GM18868 (cell line): ENCODE measurements around the gene NFATC2.
A peak's percentile ranks its signal among the peaks of the same experiment; 100 is the strongest.

ENCODE experiments used
- ATAC-seq: cut with Tn5 transposase; IDR thresholded peaks from one replicate; pipeline ENCODE4 v1.9.1; 2021; ENCODE audit warnings: mild to moderate bottlenecking, moderate library complexity; ENCODE audit not compliant: unreplicated experiment

Gene NFATC2

GRCh38 chr20:51399006-51399890 lies 143.3 kb downstream of the NFATC2 start:
- no peak for ATAC-seq

- no peak for ATAC-seq
Observed at GRCh38 chr20:51398552-51398951, 144.0 kb downstream of the NFATC2 start.

- ATAC-seq = no peak
Observed at GRCh38 chr20:51398083-51398482, 144.4 kb downstream of the NFATC2 start.

- ATAC-seq = no peak
Observed at GRCh38 chr20:51397137-51397536, 145.4 kb downstream of the NFATC2 start.

- no peak for ATAC-seq
Observed at GRCh38 chr20:51396365-51396909, 146.1 kb downstream of the NFATC2 start.

- ATAC-seq = no peak
Observed at GRCh38 chr20:51394706-51395105, 147.8 kb downstream of the NFATC2 start.

- ATAC-seq = no peak
Observed at GRCh38 chr20:51393571-51393970, 148.9 kb downstream of the NFATC2 start.

GRCh38 chr20:51392614-51393186 lies 149.8 kb downstream of the NFATC2 start:
- peak; percentile 71 for ATAC-seq

- no peak for ATAC-seq
Observed at GRCh38 chr20:51391926-51392325, 150.6 kb downstream of the NFATC2 start.

GRCh38 chr20:51389543-51390264 lies 152.8 kb downstream of the NFATC2 start:
- no peak for ATAC-seq

GRCh38 chr20:51388756-51389542 lies 153.6 kb downstream of the NFATC2 start:
- ATAC-seq = no peak

GRCh38 chr20:51388227-51388626 lies 154.3 kb downstream of the NFATC2 start:
- ATAC-seq = no peak

GRCh38 chr20:51387125-51387875 lies 155.2 kb downstream of the NFATC2 start:
- no peak for ATAC-seq

GRCh38 chr20:51386586-51386985 lies 155.9 kb downstream of the NFATC2 start:
- no peak for ATAC-seq

GRCh38 chr20:51385646-51386530 lies 156.6 kb downstream of the NFATC2 start:
- ATAC-seq = no peak

GRCh38 chr20:51384875-51385274 lies 157.6 kb downstream of the NFATC2 start:
- ATAC-seq = no peak

- ATAC-seq = no peak
Observed at GRCh38 chr20:51383891-51384510, 158.5 kb downstream of the NFATC2 start.

- no peak for ATAC-seq
Observed at GRCh38 chr20:51382986-51383821, 159.3 kb downstream of the NFATC2 start.
